ENCODE results near the gene KDM8.

The KDM8 gene

GRCh38 chr16:27203507-27204311 lies at the start of gene KDM8:
TSS of gene KDM8 (plus strand) at chr16:27203526. CDS start at chr16:27210124, 6,598 bp downstream.
- Histone ChIP-seq H3K27ac (ENCODE audit: low read length) (peak within 1 kb of the TSS; percentile 79), H3K4me3 (ENCODE audit: low read length) (peak within 1 kb of the TSS; percentile 87), H3K27me3 (ENCODE audit: control insufficient read depth, insufficient read depth, low read length) (no peaks in the 10 kb centered on the region), H3K9ac (ENCODE audit: low read length) (peak within 1 kb of the TSS; percentile 91), H3K9me3 (ENCODE audit: control insufficient read depth, low read depth, low read length) (no peaks in the 10 kb centered on the region), H3K36me3 (ENCODE audit: control insufficient read depth, low read depth, low read length) (no peaks in the 10 kb centered on the region), H3K4me1 (ENCODE audit: control insufficient read depth, low read depth, low read length) (peaks cover 10% of the 10 kb centered on the region)

- Histone ChIP-seq H3K9me3 (ENCODE audit: control insufficient read depth, low read depth, low read length) (no peaks in the 10 kb centered on the region), H3K27ac (ENCODE audit: low read length) (no peak overlapping the region), H3K27me3 (ENCODE audit: control insufficient read depth, insufficient read depth, low read length) (no peaks in the 10 kb centered on the region), H3K4me3 (ENCODE audit: low read length) (no peak overlapping the region), H3K9ac (ENCODE audit: low read length) (no peak overlapping the region), H3K36me3 (ENCODE audit: control insufficient read depth, low read depth, low read length) (no peaks in the 10 kb centered on the region), H3K4me1 (ENCODE audit: control insufficient read depth, low read depth, low read length) (no peaks in the 10 kb centered on the region)
These were observed 48.4 kb upstream of the KDM8 start for GRCh38 chr16:27154705-27155521.

GRCh38 chr16:27156579-27156978 lies 46.7 kb upstream of the KDM8 start:
- Histone ChIP-seq H3K27me3 (ENCODE audit: control insufficient read depth, insufficient read depth, low read length) (no peaks in the 10 kb centered on the region), H3K9ac (ENCODE audit: low read length) (no peak overlapping the region), H3K4me3 (ENCODE audit: low read length) (no peak overlapping the region), H3K27ac (ENCODE audit: low read length) (no peak overlapping the region), H3K9me3 (ENCODE audit: control insufficient read depth, low read depth, low read length) (no peaks in the 10 kb centered on the region), H3K4me1 (ENCODE audit: control insufficient read depth, low read depth, low read length) (no peaks in the 10 kb centered on the region), H3K36me3 (ENCODE audit: control insufficient read depth, low read depth, low read length) (no peaks in the 10 kb centered on the region)

GRCh38 chr16:27161398-27161797 lies 41.9 kb upstream of the KDM8 start:
- Histone ChIP-seq H3K9ac (ENCODE audit: low read length) (no peak overlapping the region), H3K36me3 (ENCODE audit: control insufficient read depth, low read depth, low read length) (no peaks in the 10 kb centered on the region), H3K4me1 (ENCODE audit: control insufficient read depth, low read depth, low read length) (no peaks in the 10 kb centered on the region), H3K9me3 (ENCODE audit: control insufficient read depth, low read depth, low read length) (no peaks in the 10 kb centered on the region), H3K27ac (ENCODE audit: low read length) (no peak overlapping the region), H3K27me3 (ENCODE audit: control insufficient read depth, insufficient read depth, low read length) (no peaks in the 10 kb centered on the region), H3K4me3 (ENCODE audit: low read length) (no peak overlapping the region)

GRCh38 chr16:27164352-27164751 lies 39.0 kb upstream of the KDM8 start:
- H3K27ac ChIP-seq (ENCODE audit: low read length), result no peak overlapping the region
- no peaks in the 10 kb centered on the region for H3K9me3 ChIP-seq (ENCODE audit: control insufficient read depth, low read depth, low read length)
- H3K27me3 ChIP-seq (ENCODE audit: control insufficient read depth, insufficient read depth, low read length), result no peaks in the 10 kb centered on the region
- H3K9ac ChIP-seq (ENCODE audit: low read length), result no peak overlapping the region
- H3K36me3 ChIP-seq (ENCODE audit: control insufficient read depth, low read depth, low read length), result no peaks in the 10 kb centered on the region
- no peaks in the 10 kb centered on the region for H3K4me1 ChIP-seq (ENCODE audit: control insufficient read depth, low read depth, low read length)
- H3K4me3 ChIP-seq (ENCODE audit: low read length), result no peak overlapping the region

- Histone ChIP-seq H3K36me3 (ENCODE audit: control insufficient read depth, low read depth, low read length) (no peaks in the 10 kb centered on the region), H3K4me3 (ENCODE audit: low read length) (no peak overlapping the region), H3K9ac (ENCODE audit: low read length) (no peak overlapping the region), H3K27ac (ENCODE audit: low read length) (no peak overlapping the region), H3K4me1 (ENCODE audit: control insufficient read depth, low read depth, low read length) (no peaks in the 10 kb centered on the region), H3K27me3 (ENCODE audit: control insufficient read depth, insufficient read depth, low read length) (no peaks in the 10 kb centered on the region), H3K9me3 (ENCODE audit: control insufficient read depth, low read depth, low read length) (no peaks in the 10 kb centered on the region)
These were observed 37.8 kb upstream of the KDM8 start for GRCh38 chr16:27165576-27165975.

GRCh38 chr16:27168790-27169189 lies 34.5 kb upstream of the KDM8 start:
- Histone ChIP-seq H3K27ac (ENCODE audit: low read length) (no peak overlapping the region), H3K4me3 (ENCODE audit: low read length) (no peak overlapping the region), H3K27me3 (ENCODE audit: control insufficient read depth, insufficient read depth, low read length) (no peaks in the 10 kb centered on the region), H3K9ac (ENCODE audit: low read length) (no peak overlapping the region), H3K36me3 (ENCODE audit: control insufficient read depth, low read depth, low read length) (no peaks in the 10 kb centered on the region), H3K4me1 (ENCODE audit: control insufficient read depth, low read depth, low read length) (no peaks in the 10 kb centered on the region), H3K9me3 (ENCODE audit: control insufficient read depth, low read depth, low read length) (no peaks in the 10 kb centered on the region)

GRCh38 chr16:27169511-27170071 lies 33.7 kb upstream of the KDM8 start:
- H3K27ac ChIP-seq (ENCODE audit: low read length), result no peak overlapping the region

GRCh38 chr16:27171584-27171983 lies 31.7 kb upstream of the KDM8 start:
- H3K4me3 ChIP-seq (ENCODE audit: low read length), result no peak overlapping the region
- H3K27me3 ChIP-seq (ENCODE audit: control insufficient read depth, insufficient read depth, low read length), result no peaks in the 10 kb centered on the region
- no peaks in the 10 kb centered on the region for H3K36me3 ChIP-seq (ENCODE audit: control insufficient read depth, low read depth, low read length)
- no peaks in the 10 kb centered on the region for H3K4me1 ChIP-seq (ENCODE audit: control insufficient read depth, low read depth, low read length)
- no peaks in the 10 kb centered on the region for H3K9me3 ChIP-seq (ENCODE audit: control insufficient read depth, low read depth, low read length)
- H3K27ac ChIP-seq (ENCODE audit: low read length), result no peak overlapping the region
- no peak overlapping the region for H3K9ac ChIP-seq (ENCODE audit: low read length)

More at GRCh38 chr16:27169511-27170071, 33.7 kb upstream of the KDM8 start:
- H3K9ac ChIP-seq (ENCODE audit: low read length), result no peak overlapping the region
- H3K4me3 ChIP-seq (ENCODE audit: low read length), result no peak overlapping the region
- no peaks in the 10 kb centered on the region for H3K9me3 ChIP-seq (ENCODE audit: control insufficient read depth, low read depth, low read length)
- no peaks in the 10 kb centered on the region for H3K27me3 ChIP-seq (ENCODE audit: control insufficient read depth, insufficient read depth, low read length)
- H3K4me1 ChIP-seq (ENCODE audit: control insufficient read depth, low read depth, low read length), result no peaks in the 10 kb centered on the region
- H3K36me3 ChIP-seq (ENCODE audit: control insufficient read depth, low read depth, low read length), result no peaks in the 10 kb centered on the region

GRCh38 chr16:27174007-27174406 lies 29.3 kb upstream of the KDM8 start:
- no peak overlapping the region for H3K4me3 ChIP-seq (ENCODE audit: low read length)
- H3K4me1 ChIP-seq (ENCODE audit: control insufficient read depth, low read depth, low read length), result no peaks in the 10 kb centered on the region
- no peaks in the 10 kb centered on the region for H3K27me3 ChIP-seq (ENCODE audit: control insufficient read depth, insufficient read depth, low read length)
- no peaks in the 10 kb centered on the region for H3K9me3 ChIP-seq (ENCODE audit: control insufficient read depth, low read depth, low read length)
- no peak overlapping the region for H3K27ac ChIP-seq (ENCODE audit: low read length)
- H3K36me3 ChIP-seq (ENCODE audit: control insufficient read depth, low read depth, low read length), result no peaks in the 10 kb centered on the region
- H3K9ac ChIP-seq (ENCODE audit: low read length), result no peak overlapping the region

- no peak overlapping the region for H3K4me3 ChIP-seq (ENCODE audit: low read length)
- no peaks in the 10 kb centered on the region for H3K4me1 ChIP-seq (ENCODE audit: control insufficient read depth, low read depth, low read length)
- no peak overlapping the region for H3K27ac ChIP-seq (ENCODE audit: low read length)
- H3K27me3 ChIP-seq (ENCODE audit: control insufficient read depth, insufficient read depth, low read length), result no peaks in the 10 kb centered on the region
- no peak overlapping the region for H3K9ac ChIP-seq (ENCODE audit: low read length)
- H3K9me3 ChIP-seq (ENCODE audit: control insufficient read depth, low read depth, low read length), result no peaks in the 10 kb centered on the region
- no peaks in the 10 kb centered on the region for H3K36me3 ChIP-seq (ENCODE audit: control insufficient read depth, low read depth, low read length)
These were observed 28.5 kb upstream of the KDM8 start for GRCh38 chr16:27174798-27175197.

Data from iPS-18a (cell line).